HG03457 (cell line): Measurements from ENCODE around the gene TTLL11.

Source experiments
- ATAC-seq: cut with Tn5 transposase; IDR thresholded peaks from one replicate; pipeline ENCODE4 v1.9.1; 2021; ENCODE audit warnings: moderate number of reproducible peaks; ENCODE audit not compliant: unreplicated experiment

TTLL11 gene

DNA sequence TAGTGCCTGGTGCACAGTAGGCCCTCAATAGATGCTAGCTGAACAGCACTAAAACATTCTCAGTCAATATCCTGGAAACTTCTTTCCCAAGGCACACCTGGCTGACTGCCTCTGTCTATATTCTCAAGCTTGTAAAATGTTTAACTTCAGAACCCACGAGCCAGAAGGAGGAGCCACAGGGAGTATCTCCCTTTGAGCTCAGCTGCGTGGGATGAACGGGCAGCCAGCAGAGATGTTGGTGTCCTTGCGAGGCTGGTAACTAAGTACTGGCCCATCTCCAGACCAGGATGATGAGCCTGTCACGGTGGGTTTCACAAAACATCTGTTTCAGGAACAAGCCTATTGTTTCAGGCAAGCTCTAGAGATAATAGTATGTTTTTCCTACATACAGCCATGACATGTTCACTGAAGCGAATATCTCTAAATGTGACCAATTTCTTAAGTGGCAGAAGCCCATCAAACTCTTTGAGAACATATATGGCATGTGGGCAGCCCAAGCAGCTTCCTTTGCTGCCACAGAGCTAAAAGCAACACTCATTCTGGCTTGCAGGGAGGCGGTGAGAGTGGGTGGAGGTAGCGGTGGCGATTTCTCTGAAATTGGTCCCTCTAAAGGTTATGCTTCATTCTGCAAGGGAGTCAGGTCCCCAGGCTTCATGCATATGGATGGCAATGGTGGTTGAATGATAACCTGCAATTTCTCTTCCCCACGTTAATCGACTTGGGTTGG lies 206.2 kb downstream of the TTLL11 start:
- no peak for ATAC-seq

DNA sequence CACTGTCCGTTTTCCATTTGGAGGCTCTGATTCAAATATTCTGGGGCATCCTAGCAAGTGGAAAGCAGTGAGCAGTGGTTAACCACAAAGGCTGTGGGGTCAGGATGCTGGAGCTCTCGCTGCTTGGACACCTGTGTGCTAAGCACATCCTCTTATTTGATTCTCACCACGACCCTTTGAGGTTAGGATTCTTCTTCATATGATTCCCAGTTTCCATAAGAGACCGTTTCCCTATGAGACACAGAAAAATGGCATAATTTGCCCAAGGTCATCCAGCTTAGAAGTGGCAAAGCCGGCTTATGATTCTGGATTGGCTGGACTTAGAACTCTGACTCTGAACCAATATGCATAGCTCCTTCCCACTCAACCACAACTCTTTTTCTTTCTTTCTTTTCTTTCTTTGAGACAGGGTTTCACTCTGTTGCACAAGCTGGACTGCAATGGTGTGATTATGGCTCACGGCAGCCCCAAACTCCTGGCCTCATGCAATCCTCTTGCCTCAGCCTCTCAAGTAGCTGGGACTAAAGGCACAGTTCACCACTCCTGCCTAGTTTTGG lies 207.7 kb downstream of the TTLL11 start:
- ATAC-seq = no peak

DNA sequence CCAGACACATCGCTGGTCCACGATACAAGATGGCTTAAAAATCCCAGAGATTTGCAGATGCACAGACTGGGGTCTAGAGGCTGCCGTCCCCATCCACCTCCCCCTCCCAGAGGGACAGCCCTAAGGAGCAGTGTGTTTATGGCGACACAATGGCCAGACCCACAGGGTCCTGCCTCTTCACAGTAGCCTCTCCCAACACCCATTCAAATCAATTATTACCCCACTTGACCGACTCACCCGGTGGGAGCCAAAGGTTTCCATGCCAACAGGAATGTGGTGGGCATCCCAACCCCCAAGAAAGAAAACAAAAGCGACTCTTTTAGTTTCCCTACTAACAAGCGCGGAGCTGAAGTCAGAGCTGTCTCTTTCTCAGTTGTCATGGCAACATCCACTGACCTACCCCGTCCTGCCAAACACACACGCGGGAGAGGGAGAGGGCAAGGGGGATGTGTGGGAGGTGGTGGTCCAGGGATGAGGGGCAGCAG lies 209.0 kb downstream of the TTLL11 start:
- ATAC-seq = no peak

GRCh38 chr9:121883281-121884056 lies 209.6 kb downstream of the TTLL11 start:
- no peak for ATAC-seq

DNA sequence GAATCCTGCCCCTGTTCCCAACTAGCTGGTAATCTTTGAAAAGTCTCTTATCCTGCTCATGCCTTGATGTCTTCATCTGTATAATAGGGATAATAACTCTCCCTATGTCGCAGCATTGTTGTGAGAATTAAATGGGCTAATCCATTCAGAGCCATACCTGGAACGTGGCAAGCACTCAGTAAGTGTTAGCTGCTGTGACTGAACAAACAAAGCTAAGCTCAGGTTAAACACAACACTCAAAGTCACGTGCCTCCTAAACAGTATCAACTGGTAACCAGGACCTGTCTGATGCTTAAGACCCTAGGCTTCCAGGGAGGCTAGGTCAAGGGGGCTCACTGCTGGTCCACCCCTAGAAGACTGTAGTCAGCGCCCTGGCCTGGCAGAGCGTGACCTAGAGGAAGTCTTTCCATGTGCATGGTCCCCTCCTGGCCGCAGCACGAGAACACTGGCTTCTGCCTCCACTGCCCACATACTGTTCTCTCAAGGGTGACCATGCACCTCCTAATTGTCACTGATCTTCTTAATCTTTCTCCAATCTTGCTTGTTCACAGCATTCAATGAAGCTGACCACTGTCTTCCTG lies 211.1 kb downstream of the TTLL11 start:
- no peak for ATAC-seq

DNA sequence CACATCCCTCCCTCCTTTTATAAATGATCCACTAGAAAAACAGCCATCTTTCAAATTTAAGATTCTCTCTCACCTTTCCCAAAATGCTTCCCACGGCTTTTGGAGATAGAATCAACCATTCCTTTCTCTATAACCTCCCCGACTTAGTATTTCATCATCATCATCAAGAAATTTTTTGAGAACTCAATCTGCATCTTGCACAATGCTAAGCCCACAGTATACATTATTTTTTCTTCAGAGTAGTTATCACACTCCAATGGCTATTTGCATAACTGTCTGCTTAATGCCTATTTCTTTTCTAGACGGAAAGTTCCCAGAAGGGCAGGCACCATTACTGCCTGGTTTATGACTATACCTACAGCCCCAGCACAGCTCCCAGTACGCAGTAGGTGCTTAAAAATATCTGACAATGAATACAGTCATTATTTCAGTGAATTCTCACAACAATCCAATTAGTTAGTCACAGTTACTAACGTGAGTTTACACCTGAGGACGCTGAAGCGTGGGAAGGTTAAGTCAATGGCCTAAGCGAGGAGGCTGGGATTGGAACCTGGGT lies 212.7 kb downstream of the TTLL11 start:
- no peak for ATAC-seq

DNA sequence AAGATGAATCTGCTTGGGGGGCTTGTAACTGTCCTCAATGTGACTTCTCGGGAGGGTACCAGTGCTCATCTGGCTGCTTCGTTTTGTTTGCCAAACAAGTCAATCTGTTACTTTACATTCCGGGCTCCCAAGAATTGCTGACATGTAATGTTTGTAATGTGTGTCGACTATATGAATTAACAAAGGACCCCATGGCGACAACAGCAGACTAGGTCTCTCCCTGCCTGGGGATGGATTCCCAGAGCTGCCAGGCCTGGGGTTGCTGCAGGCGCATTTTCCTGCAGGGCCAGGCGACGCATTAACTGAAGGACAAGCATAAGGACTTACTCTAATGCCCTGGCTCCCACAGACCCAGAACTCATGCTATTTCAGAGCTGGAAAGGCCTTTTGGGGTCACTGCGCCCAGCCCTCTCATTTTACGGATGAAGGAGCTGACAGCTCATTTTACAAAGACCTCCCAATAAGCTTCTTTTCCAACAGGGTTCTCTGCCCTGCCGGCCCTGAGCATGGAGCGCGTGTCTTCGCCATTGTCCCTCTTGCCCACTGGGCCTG lies 214.8 kb downstream of the TTLL11 start:
- no peak for ATAC-seq

DNA sequence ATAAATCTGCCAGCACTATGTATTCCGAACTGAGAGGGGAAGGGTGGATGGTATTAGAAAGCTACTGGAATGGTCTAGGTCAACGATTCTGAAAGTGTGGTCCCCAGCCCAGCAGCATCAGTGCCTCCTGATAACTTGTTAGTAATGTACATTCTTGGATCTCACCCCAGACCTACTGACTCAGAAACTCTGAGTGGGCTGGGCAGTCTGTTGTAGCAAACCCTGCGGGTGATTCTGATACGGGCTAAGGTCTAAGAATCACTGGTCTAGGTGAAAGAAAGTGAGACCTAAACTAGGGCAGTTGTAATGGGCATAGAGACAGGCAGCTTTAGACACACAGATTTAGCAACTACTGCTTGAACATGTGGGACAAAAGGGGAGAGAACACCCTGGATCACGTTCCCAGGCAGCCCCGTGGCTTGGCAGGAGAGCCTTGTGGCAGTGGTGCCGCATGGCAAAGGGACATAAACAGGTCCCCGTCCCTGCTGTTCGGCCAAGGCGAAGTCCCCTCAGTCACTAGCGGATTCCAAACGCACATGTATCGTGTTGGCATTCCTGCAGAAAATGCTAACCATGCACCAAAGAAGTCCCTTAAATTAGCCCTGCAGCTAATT lies 216.3 kb downstream of the TTLL11 start:
- ATAC-seq = no peak

- ATAC-seq = no peak
Measured at GRCh38 chr9:121876255-121876654, 216.9 kb downstream of the TTLL11 start.

DNA sequence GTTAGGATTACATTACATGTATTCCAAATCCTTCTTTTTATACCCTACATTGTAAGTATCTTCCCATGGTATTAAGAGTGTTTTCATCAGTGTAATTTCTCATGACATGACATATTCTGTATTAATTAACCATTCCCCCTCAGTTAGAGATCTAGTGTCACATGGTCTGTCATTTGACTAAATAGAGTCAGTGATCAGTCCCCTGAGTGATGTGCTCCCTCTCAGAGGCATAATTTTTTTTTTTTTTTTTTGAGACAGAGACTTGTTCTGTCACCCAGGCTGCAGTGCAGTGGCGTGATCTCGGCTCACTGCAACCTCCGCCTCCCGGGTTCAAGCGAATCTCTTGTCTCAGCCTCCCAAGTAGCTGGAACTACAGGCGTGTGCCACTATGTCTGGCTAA lies 218.6 kb downstream of the TTLL11 start:
- no peak for ATAC-seq

DNA sequence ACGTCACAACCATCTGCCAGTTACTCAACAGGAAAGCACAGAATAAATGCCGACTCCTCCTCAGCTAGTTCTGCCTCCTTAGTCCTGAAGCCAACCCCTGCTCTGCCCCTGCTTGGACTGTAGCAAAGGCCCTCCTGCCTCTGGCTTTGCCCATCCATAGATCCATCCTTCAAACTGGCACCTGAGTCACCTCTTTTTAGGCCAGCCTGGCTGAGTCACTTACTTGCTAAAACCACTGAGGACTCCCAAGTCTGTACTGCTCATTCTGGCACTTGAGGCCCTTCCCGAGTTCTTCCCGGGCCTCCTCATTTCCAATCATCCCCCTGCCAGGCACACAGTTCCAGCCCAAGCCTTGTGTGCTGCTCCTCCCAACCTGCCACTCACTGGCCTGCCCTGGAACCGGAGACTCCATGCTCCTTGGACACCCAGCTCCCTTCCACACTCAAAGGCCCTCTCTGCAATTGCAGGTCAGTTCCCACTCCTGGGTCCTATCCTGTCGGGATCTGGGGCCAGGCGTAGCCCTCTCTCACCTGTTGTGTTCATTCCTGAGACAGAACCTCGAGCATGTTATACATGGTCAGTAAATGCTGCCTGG lies 221.6 kb downstream of the TTLL11 start:
- ATAC-seq = no peak

- ATAC-seq = no peak
Measured at GRCh38 chr9:121870271-121870670, 222.8 kb downstream of the TTLL11 start.

DNA sequence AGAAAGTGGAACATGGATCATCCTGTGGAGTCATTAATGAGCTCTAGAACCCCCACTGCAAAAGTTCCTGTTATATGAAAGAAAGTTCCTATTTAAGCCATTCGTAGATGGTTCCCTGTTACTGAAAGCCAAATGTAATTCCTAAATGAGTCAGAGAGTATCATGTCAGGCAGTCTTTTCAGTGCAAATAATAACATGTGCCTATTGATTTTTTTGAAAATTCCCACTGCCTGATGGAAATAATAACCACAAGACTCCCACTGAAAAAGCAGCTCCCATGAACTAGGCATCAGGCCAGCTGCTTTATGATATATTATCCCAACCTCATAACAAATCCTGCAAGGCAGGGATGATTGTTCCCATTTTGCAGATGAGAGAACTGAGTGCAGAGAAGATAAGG lies 224.5 kb downstream of the TTLL11 start:
- no peak for ATAC-seq

DNA sequence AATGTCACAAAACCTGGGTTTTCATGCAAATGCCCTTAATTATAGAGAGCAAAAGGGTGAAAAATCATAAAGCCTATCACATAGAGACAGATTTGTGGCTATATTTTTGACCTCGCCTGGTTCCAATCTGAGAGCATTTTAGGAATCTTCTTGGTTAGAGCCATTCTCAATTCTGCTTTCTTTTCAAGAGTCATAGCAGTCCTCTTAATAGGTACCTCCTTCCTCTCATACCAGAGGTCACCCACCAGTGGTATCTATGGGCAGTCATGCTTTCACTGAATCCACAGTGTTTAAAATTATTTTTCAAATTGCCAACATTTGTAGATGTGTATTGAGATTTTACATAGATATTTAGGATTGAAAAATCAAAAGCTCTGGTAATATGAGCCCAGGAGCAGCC lies 226.2 kb downstream of the TTLL11 start:
- no peak for ATAC-seq

- no peak for ATAC-seq
Measured at GRCh38 chr9:121865884-121866283, 227.2 kb downstream of the TTLL11 start.

DNA sequence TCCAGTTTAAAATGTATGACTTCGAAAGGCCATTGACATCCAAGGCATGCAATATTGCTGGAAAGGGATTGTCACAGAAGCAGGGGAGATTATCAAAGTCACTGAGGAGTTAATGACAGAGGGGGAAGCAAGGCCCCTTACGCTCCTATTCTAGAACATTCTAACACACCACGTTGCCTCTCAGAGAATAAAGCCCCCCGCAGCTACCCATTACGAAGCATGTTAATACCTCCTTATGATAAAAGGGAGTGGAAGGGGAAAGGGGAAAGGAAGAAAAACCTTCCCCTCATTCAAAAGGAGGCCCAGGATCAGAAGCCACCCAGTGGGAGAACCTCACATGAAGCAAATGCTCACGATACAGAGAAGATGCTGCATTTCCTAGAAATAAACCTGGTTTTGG lies 228.0 kb downstream of the TTLL11 start:
- ATAC-seq = no peak

DNA sequence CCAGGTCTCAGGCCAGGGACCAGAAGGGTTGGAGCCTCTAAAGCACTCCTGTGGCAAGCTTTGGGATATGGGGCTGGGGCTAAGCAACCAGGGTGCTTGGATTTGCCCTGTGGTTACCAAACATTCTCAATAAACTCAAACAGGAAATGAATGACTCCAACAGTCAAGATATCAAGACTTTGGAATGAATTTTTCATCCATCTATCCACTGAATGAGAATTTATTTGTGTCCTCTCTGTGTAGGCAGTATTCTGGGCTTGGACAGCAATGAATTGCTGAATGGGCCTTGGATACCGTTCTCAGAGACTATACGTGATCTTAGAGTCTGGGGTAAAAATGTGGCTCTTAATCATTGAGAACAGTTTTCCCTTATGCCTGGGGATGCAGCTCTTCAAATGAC lies 229.2 kb downstream of the TTLL11 start:
- no peak for ATAC-seq

DNA sequence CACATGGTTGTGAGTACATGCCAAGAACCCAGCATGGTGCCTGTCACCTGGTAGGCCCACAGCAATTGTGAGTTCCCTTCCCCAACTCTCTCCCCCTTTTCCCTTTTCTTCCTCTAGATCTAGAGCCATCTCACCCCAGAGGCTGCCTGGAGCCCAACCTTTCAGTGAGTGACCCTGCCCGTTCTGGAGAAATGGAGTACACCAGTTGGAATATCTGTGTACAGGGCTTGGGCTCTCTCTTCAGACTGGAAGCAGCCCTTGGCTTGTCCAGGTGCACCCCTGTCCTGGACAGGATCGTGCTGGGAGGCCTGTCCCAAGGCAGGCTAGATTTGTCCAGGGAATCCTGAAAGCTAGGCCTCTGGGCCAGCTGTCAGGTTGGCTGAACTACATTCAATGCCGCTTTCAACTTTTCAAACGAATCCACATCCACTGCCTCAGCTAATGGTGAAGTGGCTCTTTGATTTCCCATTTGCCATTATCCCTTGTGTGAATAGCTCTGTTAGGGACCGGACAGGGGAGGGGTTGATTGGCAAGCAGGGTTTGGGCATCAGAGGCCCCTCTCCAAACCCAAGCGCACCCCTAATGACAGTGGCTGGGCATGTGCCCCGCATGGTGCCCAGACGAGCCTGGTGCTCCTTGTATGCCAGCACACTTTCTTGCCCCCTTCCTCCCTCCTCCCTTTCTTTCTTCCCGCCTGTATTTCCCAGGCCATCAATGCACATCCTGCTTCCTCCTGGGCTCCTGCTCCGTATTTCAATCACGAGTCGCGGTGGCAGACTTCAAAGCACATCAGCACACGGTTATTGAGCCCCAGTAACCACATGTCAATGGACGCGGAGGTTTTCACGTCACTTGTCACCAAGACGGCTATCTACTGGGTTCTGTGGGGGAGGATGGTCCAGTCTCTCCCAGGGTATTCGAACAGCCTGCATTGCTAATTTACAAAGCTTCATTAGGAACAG lies 230.5 kb downstream of the TTLL11 start:
- ATAC-seq = no peak
